Measurements from ENCODE around the gene CAMK2A. TPM values are rescaled to one million over a fixed set of nuclear protein-coding genes. Genes with fewer than 3 reads are reported as not detected.

Gene CAMK2A
- polyA plus RNA-seq, 1 experiment, result 0.37 TPM

DNA sequence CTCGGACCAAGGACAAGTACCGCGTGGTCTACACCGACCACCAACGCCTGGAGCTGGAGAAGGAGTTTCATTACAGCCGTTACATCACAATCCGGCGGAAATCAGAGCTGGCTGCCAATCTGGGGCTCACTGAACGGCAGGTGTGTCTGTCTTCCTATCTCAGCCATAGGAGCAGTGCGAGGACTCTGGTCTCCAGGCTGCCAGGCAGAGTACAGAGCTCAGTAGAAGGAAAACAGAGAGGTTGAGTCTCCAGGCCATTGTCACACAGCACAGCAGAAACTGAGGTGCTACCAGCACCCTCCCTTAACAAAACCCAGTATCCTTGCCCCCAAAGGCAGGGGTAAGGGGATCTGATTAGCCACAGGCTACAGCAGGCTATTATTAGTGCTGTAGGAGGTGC is 106.8 kb downstream of the CAMK2A start:
- Histone ChIP-seq H3K27me3 (ENCODE audit: control insufficient read depth, insufficient read depth, low read length) (peaks cover 38% of the 10 kb centered on the region), H3K27ac (ENCODE audit: low read depth, low read length) (no peak overlapping the region), H3K4me3 (ENCODE audit: low read depth, low read length) (no peak overlapping the region), H3K9me3 (ENCODE audit: control insufficient read depth, insufficient read depth, low read length) (no peaks in the 10 kb centered on the region; the same call in 1 of the 2 replicates)
- TF ChIP-seq, protein P1, sequence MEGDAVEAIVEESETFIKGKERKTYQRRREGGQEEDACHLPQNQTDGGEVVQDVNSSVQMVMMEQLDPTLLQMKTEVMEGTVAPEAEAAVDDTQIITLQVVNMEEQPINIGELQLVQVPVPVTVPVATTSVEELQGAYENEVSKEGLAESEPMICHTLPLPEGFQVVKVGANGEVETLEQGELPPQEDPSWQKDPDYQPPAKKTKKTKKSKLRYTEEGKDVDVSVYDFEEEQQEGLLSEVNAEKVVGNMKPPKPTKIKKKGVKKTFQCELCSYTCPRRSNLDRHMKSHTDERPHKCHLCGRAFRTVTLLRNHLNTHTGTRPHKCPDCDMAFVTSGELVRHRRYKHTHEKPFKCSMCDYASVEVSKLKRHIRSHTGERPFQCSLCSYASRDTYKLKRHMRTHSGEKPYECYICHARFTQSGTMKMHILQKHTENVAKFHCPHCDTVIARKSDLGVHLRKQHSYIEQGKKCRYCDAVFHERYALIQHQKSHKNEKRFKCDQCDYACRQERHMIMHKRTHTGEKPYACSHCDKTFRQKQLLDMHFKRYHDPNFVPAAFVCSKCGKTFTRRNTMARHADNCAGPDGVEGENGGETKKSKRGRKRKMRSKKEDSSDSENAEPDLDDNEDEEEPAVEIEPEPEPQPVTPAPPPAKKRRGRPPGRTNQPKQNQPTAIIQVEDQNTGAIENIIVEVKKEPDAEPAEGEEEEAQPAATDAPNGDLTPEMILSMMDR (IDR thresholded peaks at IDR 0.05; ENCODE audit: low read depth, low read length), result no peak
- ChIA-PET POLR2A (no interaction called here), CTCF (no interaction called here)
- no peak for DNase-seq (ENCODE audit: low read depth, low spot score)

DNA sequence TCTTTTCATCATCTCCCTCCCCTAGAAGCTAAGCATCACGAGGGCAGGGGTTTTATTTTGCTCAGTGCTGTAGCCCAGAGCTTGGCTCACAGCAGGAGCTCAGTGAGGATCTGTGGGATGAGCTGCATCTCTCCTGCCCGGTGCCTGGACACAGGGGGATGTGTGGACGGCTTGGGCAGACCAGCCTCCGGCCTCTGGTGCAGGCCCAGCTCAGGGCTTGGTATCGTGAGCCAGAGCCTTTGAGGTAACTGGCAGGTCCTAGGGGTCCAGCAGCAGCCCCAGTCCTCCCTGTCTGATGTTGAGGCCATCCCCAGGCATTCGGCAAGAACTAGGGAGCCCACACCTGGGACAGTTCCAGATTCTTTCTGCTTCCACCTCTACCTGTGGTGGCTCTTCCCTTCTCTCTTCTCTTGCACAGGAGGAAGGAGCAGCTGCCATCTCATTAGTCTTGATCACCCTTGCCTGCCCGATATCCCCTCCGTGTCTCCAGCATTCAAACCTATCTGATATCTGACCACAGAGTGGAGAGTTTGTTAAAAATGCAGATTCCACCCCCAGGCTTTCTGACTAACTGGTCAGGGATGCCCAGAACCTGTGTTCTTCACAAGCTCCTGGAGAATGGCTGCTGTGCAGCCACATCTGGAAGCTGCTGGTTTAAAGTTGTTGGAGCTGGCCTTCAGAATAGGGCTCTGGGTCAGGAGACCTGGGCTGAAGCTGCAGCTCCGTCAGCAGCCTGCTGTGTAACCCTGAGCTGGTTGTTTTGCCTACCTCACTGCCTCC is 107.6 kb downstream of the CAMK2A start:
- CTCF ChIA-PET, result interaction anchor here (1.8 kb wide), 1 partner anchor 20 kb away, joined by 5 read pairs; no protein-coding TSS in a partner anchor
- H3K4me3 ChIP-seq (ENCODE audit: low read depth, low read length), result no peak overlapping the region
- no peak overlapping the region for H3K27ac ChIP-seq (ENCODE audit: low read depth, low read length)
- no peaks in the 10 kb centered on the region; the same call in 1 of the 2 replicates for H3K9me3 ChIP-seq (ENCODE audit: control insufficient read depth, insufficient read depth, low read length)
- TF ChIP-seq, protein P1 (IDR thresholded peaks at IDR 0.05; ENCODE audit: low read depth, low read length), result no peak
- H3K27me3 ChIP-seq (ENCODE audit: control insufficient read depth, insufficient read depth, low read length), result peaks cover 33% of the 10 kb centered on the region
- POLR2A ChIA-PET, result interaction anchor here (0.6 kb wide), 1 partner anchor 21 kb away, joined by 3 read pairs; no protein-coding TSS in a partner anchor
- no peak for DNase-seq (ENCODE audit: low read depth, low spot score)

DNA sequence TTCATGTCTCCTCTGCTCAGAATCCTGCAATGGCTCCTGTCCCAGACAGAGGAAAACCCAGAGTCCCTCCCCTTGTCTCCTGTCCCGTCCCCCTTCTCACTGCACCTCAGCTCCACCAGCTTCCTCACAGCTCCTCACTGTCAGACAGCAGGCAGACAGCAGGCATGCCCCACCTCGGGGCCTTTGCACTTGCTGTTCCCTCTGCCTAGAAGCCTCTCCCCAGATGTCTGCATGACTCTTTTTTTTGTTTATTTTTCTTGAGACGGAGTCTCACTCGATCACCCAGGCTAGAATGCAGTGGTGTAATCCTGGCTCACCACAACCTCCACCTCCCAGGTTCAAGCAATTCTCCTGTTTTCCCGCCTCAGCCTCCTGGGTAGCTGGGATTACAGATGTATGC is 108.5 kb downstream of the CAMK2A start:
- Histone ChIP-seq H3K9me3 (ENCODE audit: control insufficient read depth, insufficient read depth, low read length) (no peaks in the 10 kb centered on the region; the same call in 1 of the 2 replicates), H3K4me3 (ENCODE audit: low read depth, low read length) (no peak overlapping the region), H3K27me3 (ENCODE audit: control insufficient read depth, insufficient read depth, low read length) (peaks cover 28% of the 10 kb centered on the region), H3K27ac (ENCODE audit: low read depth, low read length) (peak overlapping the region; percentile 11)
- ChIA-PET POLR2A (interaction anchor here (0.6 to 1.0 kb wide), 4 partner anchors 22 to 165 kb away, joined by 3 to 4 read pairs (median 3); no protein-coding TSS in a partner anchor), CTCF (interaction anchor here (1.8 kb wide), 1 partner anchor 19 kb away, joined by 5 read pairs; no protein-coding TSS in a partner anchor)
- TF ChIP-seq, protein P1 (IDR thresholded peaks at IDR 0.05; ENCODE audit: low read depth, low read length), result no peak
- DNase-seq (ENCODE audit: low read depth, low spot score), result peak; percentile 53

DNA sequence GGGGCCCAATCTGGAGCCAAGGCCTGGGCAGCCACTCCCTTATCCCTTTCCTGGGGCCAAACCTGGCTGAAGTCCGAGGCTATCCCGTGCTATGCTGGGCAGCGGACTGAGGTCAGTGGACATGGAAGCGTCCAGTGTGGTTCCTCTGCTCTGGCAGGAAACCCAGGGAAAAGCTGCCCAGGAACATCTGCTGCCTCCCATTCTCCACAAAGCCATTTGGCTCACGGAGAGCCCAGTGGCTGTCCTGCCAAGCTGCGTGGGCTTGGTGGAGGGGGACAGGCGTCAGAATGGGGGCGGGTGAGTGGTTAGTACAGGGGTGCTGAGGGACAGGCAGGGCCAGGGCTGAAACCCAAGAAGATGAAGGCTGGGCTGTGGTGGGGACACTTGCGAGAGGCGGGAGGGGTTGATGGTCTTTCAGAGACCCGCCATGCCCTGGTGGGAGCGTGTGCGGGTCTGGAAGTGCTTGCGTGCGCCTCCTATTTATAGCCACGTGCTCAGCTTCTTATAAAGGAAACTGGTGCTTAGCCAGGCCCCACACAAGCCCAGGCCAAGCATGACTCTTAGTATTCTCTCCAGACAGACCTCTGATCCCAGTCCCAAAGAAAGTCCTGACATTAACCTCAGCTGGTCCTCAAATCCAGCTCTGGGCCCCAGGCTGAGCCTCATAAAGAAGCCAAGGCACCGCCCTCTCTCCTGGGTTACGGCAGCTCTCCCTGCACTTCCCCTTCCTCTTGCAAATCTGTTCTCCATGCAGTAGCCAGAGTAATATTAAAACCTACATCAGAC is 109.1 kb downstream of the CAMK2A start:
- Histone ChIP-seq H3K27me3 (ENCODE audit: control insufficient read depth, insufficient read depth, low read length) (peaks cover 28% of the 10 kb centered on the region), H3K9me3 (ENCODE audit: control insufficient read depth, insufficient read depth, low read length) (no peaks in the 10 kb centered on the region; the same call in 1 of the 2 replicates), H3K27ac (ENCODE audit: low read depth, low read length) (peak overlapping the region; percentile 11), H3K4me3 (ENCODE audit: low read depth, low read length) (no peak overlapping the region)
- ChIA-PET CTCF (interaction anchor here (1.8 kb wide), 1 partner anchor 18 kb away, joined by 5 read pairs; no protein-coding TSS in a partner anchor), POLR2A (interaction anchor here (0.6 to 1.0 kb wide), 3 partner anchors 41 to 164 kb away, joined by 3 to 4 read pairs (median 3); no protein-coding TSS in a partner anchor)
- no peak for DNase-seq (ENCODE audit: low read depth, low spot score)
- TF ChIP-seq, protein P1 (IDR thresholded peaks at IDR 0.05; ENCODE audit: low read depth, low read length), result no peak

Measured in AG04450 (cell line).